ENCODE measurements around the gene ADAM23.

Gene ADAM23

GRCh38 chr2:206584323-206585116 lies 141.2 kb downstream of the ADAM23 start:
- Histone ChIP-seq H3K4me1 (ENCODE audit: control insufficient read depth, insufficient read depth, low read length) (peaks cover 19% of the 10 kb centered on the region), H3K36me3 (ENCODE audit: control insufficient read depth, insufficient read depth, low read length) (no peaks in the 10 kb centered on the region), H3K4me3 (ENCODE audit: low read length) (no peak overlapping the region), H3K27me3 (ENCODE audit: control insufficient read depth, insufficient read depth, low read length) (no peaks in the 10 kb centered on the region), H3K9ac (ENCODE audit: low read length) (no peak overlapping the region), H3K9me3 (ENCODE audit: control insufficient read depth, low read length) (no peaks in the 10 kb centered on the region)

DNA sequence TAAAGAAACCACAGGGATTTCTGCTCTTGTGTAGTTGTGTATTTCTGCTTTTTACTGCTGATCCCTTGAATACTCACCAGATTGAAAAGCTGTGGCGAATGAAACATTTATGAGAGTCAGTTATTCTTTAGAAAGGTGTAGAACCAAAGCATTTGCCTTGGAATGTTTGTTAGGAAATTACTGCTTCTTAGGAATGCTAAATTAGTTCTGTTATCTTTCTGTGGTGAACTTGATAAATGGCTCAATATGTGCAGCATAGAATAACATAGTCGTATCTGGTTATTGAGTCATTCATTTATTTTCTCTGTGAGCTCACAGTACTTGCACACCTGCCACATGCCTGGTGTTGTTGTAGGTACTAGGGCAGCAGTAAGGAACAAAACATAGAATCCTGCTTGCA lies 142.0 kb downstream of the ADAM23 start:
- peaks cover 19% of the 10 kb centered on the region for H3K4me1 ChIP-seq (ENCODE audit: control insufficient read depth, insufficient read depth, low read length)
- no peak overlapping the region for H3K9ac ChIP-seq (ENCODE audit: low read length)
- H3K4me3 ChIP-seq (ENCODE audit: low read length), result no peak overlapping the region
- no peaks in the 10 kb centered on the region for H3K36me3 ChIP-seq (ENCODE audit: control insufficient read depth, insufficient read depth, low read length)
- H3K9me3 ChIP-seq (ENCODE audit: control insufficient read depth, low read length), result no peaks in the 10 kb centered on the region
- H3K27me3 ChIP-seq (ENCODE audit: control insufficient read depth, insufficient read depth, low read length), result no peaks in the 10 kb centered on the region

DNA sequence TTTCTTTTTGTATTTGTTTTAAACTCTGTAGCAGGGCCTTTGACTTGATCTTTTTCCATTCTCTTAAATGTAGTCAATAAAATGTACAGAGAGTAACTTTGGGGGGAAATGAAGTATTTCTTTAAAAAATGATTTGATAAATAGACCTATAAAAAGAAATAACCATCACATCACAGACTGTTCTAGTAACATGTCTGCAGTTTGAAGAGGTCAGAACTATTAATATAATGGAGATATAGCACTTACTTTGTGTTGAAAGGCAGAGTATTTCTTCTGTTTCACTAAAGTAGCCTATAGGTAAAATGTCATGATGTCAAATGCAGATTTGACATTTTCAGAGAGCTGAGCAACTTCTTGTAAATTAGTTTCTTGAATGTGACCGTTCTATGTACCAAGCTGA lies 143.3 kb downstream of the ADAM23 start:
- no peaks in the 10 kb centered on the region for H3K36me3 ChIP-seq (ENCODE audit: control insufficient read depth, insufficient read depth, low read length)
- H3K9ac ChIP-seq (ENCODE audit: low read length), result no peak overlapping the region
- no peaks in the 10 kb centered on the region for H3K9me3 ChIP-seq (ENCODE audit: control insufficient read depth, low read length)
- H3K4me3 ChIP-seq (ENCODE audit: low read length), result no peak overlapping the region
- H3K4me1 ChIP-seq (ENCODE audit: control insufficient read depth, insufficient read depth, low read length), result peaks cover 19% of the 10 kb centered on the region
- no peaks in the 10 kb centered on the region for H3K27me3 ChIP-seq (ENCODE audit: control insufficient read depth, insufficient read depth, low read length)

- H3K27me3 ChIP-seq (ENCODE audit: control insufficient read depth, insufficient read depth, low read length), result no peaks in the 10 kb centered on the region
- H3K4me3 ChIP-seq (ENCODE audit: low read length), result no peak overlapping the region
- H3K36me3 ChIP-seq (ENCODE audit: control insufficient read depth, insufficient read depth, low read length), result no peaks in the 10 kb centered on the region
- no peaks in the 10 kb centered on the region for H3K4me1 ChIP-seq (ENCODE audit: control insufficient read depth, insufficient read depth, low read length)
- H3K9me3 ChIP-seq (ENCODE audit: control insufficient read depth, low read length), result no peaks in the 10 kb centered on the region
- H3K9ac ChIP-seq (ENCODE audit: low read length), result no peak overlapping the region
These were observed 154.4 kb downstream of the ADAM23 start for GRCh38 chr2:206597717-206598218.

- H3K9me3 ChIP-seq (ENCODE audit: control insufficient read depth, low read length), result no peaks in the 10 kb centered on the region
- H3K4me3 ChIP-seq (ENCODE audit: low read length), result no peak overlapping the region
- H3K4me1 ChIP-seq (ENCODE audit: control insufficient read depth, insufficient read depth, low read length), result no peaks in the 10 kb centered on the region
- H3K36me3 ChIP-seq (ENCODE audit: control insufficient read depth, insufficient read depth, low read length), result no peaks in the 10 kb centered on the region
- H3K9ac ChIP-seq (ENCODE audit: low read length), result no peak overlapping the region
- no peaks in the 10 kb centered on the region for H3K27me3 ChIP-seq (ENCODE audit: control insufficient read depth, insufficient read depth, low read length)
These were observed 159.9 kb downstream of the ADAM23 start for GRCh38 chr2:206603243-206603642.

- Histone ChIP-seq H3K27me3 (ENCODE audit: control insufficient read depth, insufficient read depth, low read length) (no peaks in the 10 kb centered on the region), H3K36me3 (ENCODE audit: control insufficient read depth, insufficient read depth, low read length) (no peaks in the 10 kb centered on the region), H3K4me3 (ENCODE audit: low read length) (no peak overlapping the region), H3K9me3 (ENCODE audit: control insufficient read depth, low read length) (no peaks in the 10 kb centered on the region), H3K4me1 (ENCODE audit: control insufficient read depth, insufficient read depth, low read length) (no peaks in the 10 kb centered on the region), H3K9ac (ENCODE audit: low read length) (no peak overlapping the region)
These were observed 167.1 kb downstream of the ADAM23 start for GRCh38 chr2:206610451-206610850.

- Histone ChIP-seq H3K9me3 (ENCODE audit: control insufficient read depth, low read length) (no peaks in the 10 kb centered on the region), H3K36me3 (ENCODE audit: control insufficient read depth, insufficient read depth, low read length) (no peaks in the 10 kb centered on the region), H3K4me1 (ENCODE audit: control insufficient read depth, insufficient read depth, low read length) (no peaks in the 10 kb centered on the region), H3K27me3 (ENCODE audit: control insufficient read depth, insufficient read depth, low read length) (no peaks in the 10 kb centered on the region), H3K4me3 (ENCODE audit: low read length) (no peak overlapping the region), H3K9ac (ENCODE audit: low read length) (no peak overlapping the region)
These were observed 167.9 kb downstream of the ADAM23 start for GRCh38 chr2:206611191-206611590.

DNA sequence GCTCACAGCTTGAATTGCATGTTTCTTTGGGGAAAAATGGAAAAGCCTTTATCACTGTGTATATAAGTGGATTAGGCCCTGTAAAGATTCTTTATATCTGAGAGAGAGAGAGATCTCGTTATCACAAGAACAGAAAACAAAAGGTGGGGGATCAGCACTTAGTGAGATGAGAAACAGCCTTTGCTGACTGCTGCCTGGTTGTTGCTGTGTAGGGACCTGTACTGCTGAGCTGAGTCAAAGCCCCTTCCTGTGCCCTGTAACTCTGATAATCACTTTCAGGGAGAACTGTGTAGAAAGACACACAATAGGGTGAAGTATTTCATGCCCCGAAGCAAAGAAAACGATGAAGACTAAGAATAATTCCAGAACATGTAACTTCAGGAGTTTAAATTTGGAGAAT lies 168.4 kb downstream of the ADAM23 start:
- Histone ChIP-seq H3K4me1 (ENCODE audit: control insufficient read depth, insufficient read depth, low read length) (no peaks in the 10 kb centered on the region), H3K9ac (ENCODE audit: low read length) (no peak overlapping the region), H3K36me3 (ENCODE audit: control insufficient read depth, insufficient read depth, low read length) (no peaks in the 10 kb centered on the region), H3K27me3 (ENCODE audit: control insufficient read depth, insufficient read depth, low read length) (no peaks in the 10 kb centered on the region), H3K4me3 (ENCODE audit: low read length) (no peak overlapping the region), H3K9me3 (ENCODE audit: control insufficient read depth, low read length) (no peaks in the 10 kb centered on the region)

GRCh38 chr2:206614811-206615210 lies 171.5 kb downstream of the ADAM23 start:
- H3K36me3 ChIP-seq (ENCODE audit: control insufficient read depth, insufficient read depth, low read length), result no peaks in the 10 kb centered on the region

DNA sequence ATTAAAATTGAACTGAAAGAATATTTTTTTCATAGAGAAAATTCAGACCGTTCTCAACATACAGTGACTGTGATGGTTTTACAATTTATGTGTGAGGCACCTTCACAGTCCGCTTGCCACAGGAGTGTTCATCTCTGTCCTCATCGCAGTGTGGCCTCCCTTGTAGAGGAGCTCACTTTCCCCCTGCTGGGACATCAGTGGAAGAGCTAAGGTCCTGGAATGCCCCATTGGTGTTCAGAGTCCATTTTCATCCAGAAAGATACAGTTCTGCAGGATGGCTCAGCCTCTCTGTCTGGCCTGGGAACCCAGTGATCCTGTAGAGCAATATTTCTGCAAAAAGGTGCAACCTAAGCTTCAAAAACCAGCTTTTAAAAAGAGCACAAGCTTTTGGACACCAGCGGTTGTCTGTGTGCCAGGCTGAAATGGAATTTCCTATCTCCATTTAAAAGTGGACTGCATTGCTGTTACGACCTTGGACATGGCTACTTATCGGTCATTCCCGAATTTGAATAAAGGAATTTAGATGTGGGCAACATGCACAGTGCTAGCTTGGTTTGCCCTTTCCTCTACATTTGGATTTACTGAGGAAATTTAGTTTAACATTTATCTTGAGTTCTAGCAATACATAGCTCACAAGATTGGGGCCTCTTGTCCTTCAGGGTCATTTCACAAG lies 172.2 kb downstream of the ADAM23 start:
- no peaks in the 10 kb centered on the region for H3K36me3 ChIP-seq (ENCODE audit: control insufficient read depth, insufficient read depth, low read length)
- no peak overlapping the region for H3K9ac ChIP-seq (ENCODE audit: low read length)
- no peaks in the 10 kb centered on the region for H3K27me3 ChIP-seq (ENCODE audit: control insufficient read depth, insufficient read depth, low read length)
- H3K9me3 ChIP-seq (ENCODE audit: control insufficient read depth, low read length), result no peaks in the 10 kb centered on the region
- H3K4me1 ChIP-seq (ENCODE audit: control insufficient read depth, insufficient read depth, low read length), result no peaks in the 10 kb centered on the region
- no peak overlapping the region for H3K4me3 ChIP-seq (ENCODE audit: low read length)

More at GRCh38 chr2:206614811-206615210, 171.5 kb downstream of the ADAM23 start:
- no peaks in the 10 kb centered on the region for H3K4me1 ChIP-seq (ENCODE audit: control insufficient read depth, insufficient read depth, low read length)
- no peaks in the 10 kb centered on the region for H3K9me3 ChIP-seq (ENCODE audit: control insufficient read depth, low read length)
- no peak overlapping the region for H3K9ac ChIP-seq (ENCODE audit: low read length)
- no peak overlapping the region for H3K4me3 ChIP-seq (ENCODE audit: low read length)
- no peaks in the 10 kb centered on the region for H3K27me3 ChIP-seq (ENCODE audit: control insufficient read depth, insufficient read depth, low read length)

- Histone ChIP-seq H3K4me3 (ENCODE audit: low read length) (no peak overlapping the region), H3K27me3 (ENCODE audit: control insufficient read depth, insufficient read depth, low read length) (no peaks in the 10 kb centered on the region), H3K9me3 (ENCODE audit: control insufficient read depth, low read length) (no peaks in the 10 kb centered on the region), H3K9ac (ENCODE audit: low read length) (no peak overlapping the region), H3K4me1 (ENCODE audit: control insufficient read depth, insufficient read depth, low read length) (no peaks in the 10 kb centered on the region), H3K36me3 (ENCODE audit: control insufficient read depth, insufficient read depth, low read length) (no peaks in the 10 kb centered on the region)
These were observed 172.8 kb downstream of the ADAM23 start for GRCh38 chr2:206616151-206616550.

- Histone ChIP-seq H3K27me3 (ENCODE audit: control insufficient read depth, insufficient read depth, low read length) (no peaks in the 10 kb centered on the region), H3K4me1 (ENCODE audit: control insufficient read depth, insufficient read depth, low read length) (no peaks in the 10 kb centered on the region), H3K36me3 (ENCODE audit: control insufficient read depth, insufficient read depth, low read length) (no peaks in the 10 kb centered on the region), H3K9ac (ENCODE audit: low read length) (no peak overlapping the region), H3K4me3 (ENCODE audit: low read length) (no peak overlapping the region), H3K9me3 (ENCODE audit: control insufficient read depth, low read length) (no peaks in the 10 kb centered on the region)
These were observed 175.7 kb downstream of the ADAM23 start for GRCh38 chr2:206619011-206619410.

All from mucosa of stomach (tissue), 1 donor.